MM.1S (cell line): Measurements from ENCODE around the gene SPAG16.
"Not testable (repeated sequence)": the region's sequence is repeated elsewhere in the genome, so short reads cannot be mapped to it uniquely, and the experiment has no call there.

Experiments
- DNase-seq: peaks from one replicate; pipeline ENCODE4 v3.0.0-alpha.2; 2015
- H2AFZ ChIP-seq: fragments of 300-600 bp; sonication (generic); 2 replicates; pipeline ENCODE4 v1.6.0; 2016; ENCODE audit warnings: antibody characterized with exemption, low read length
- H3F3A ChIP-seq: fragments of 300-600 bp; sonication (generic); 2 replicates; pipeline ENCODE4 v1.6.1; 2016; ENCODE audit warnings: mild to moderate bottlenecking, antibody characterized with exemption, low read length, moderate library complexity, mixed read lengths; ENCODE audit not compliant: insufficient read depth
- H3K27ac ChIP-seq: fragments of 300-600 bp; sonication (generic); 2 replicates; pipeline ENCODE4 v1.5.1; 2016; ENCODE audit warnings: mild to moderate bottlenecking, low read length
- H3K27me3 ChIP-seq: fragments of 300-600 bp; sonication (generic); replicated peaks from 2 replicates; pipeline ENCODE4 v1.6.0; 2016; ENCODE audit warnings: low read length; ENCODE audit not compliant: insufficient read depth
- H3K36me3 ChIP-seq: fragments of 300-600 bp; sonication (generic); replicated peaks from 2 replicates; pipeline ENCODE4 v1.6.1; 2016; ENCODE audit warnings: mild to moderate bottlenecking, low read length, mixed read lengths; ENCODE audit not compliant: insufficient read depth
- H3K4me1 ChIP-seq: fragments of 300-600 bp; sonication (generic); 2 replicates; pipeline ENCODE4 v1.6.1; 2016; ENCODE audit warnings: low read length, mixed read lengths
- H3K4me2 ChIP-seq: fragments of 300-600 bp; sonication (generic); 2 replicates; pipeline ENCODE4 v1.6.0; 2016; ENCODE audit warnings: low read depth, low read length
- H3K4me3 ChIP-seq: fragments of 300-600 bp; sonication (generic); 2 replicates; pipeline ENCODE4 v1.5.1; 2016; ENCODE audit warnings: low read length, mixed read lengths
- H3K79me2 ChIP-seq: fragments of 300-600 bp; sonication (generic); 2 replicates; pipeline ENCODE4 v1.6.1; 2016; ENCODE audit warnings: mixed run types, low read length, mixed read lengths
- H3K9ac ChIP-seq: fragments of 300-600 bp; sonication (generic); 2 replicates; pipeline ENCODE4 v1.6.1; 2016; ENCODE audit warnings: low read length, mixed read lengths
- H3K9me2 ChIP-seq: fragments of 300-600 bp; sonication (generic); replicated peaks from 2 replicates; pipeline ENCODE4 v1.6.1; 2016; ENCODE audit warnings: mild to moderate bottlenecking, low read length, mixed read lengths; ENCODE audit not compliant: insufficient read depth
- H3K9me3 ChIP-seq: fragments of 300-600 bp; sonication (generic); replicated peaks from 2 replicates; pipeline ENCODE4 v1.6.1; 2016; ENCODE audit warnings: mild to moderate bottlenecking, low read length, mixed read lengths; ENCODE audit not compliant: insufficient read depth
- H4K20me1 ChIP-seq: fragments of 300-600 bp; sonication (generic); 2 replicates; pipeline ENCODE4 v1.6.1; 2016; ENCODE audit warnings: mild to moderate bottlenecking, low read length, moderate library complexity, mixed read lengths; ENCODE audit not compliant: insufficient read depth
- EZH2 ChIP-seq: fragments of 300-600 bp; sonication (generic); optimal IDR thresholded peaks from 2 replicates; pipeline ENCODE3; 2017; ENCODE audit warnings: low read depth, mild to moderate bottlenecking, antibody characterized with exemption, low read length, mixed read lengths
- EZH2phosphoT487 ChIP-seq: fragments of 300-600 bp; sonication (generic); IDR thresholded peaks from 2 replicates; pipeline ENCODE4 v1.6.1; 2018; ENCODE audit warnings: antibody characterized with exemption, low read length
- TF ChIP-seq, protein P1 (sequence below): fragments of 300-600 bp; sonication (generic); IDR thresholded peaks from 2 replicates; pipeline ENCODE4 v1.5.1; 2016; ENCODE audit warnings: antibody characterized with exemption, low read length, mixed read lengths

SPAG16 gene

DNA sequence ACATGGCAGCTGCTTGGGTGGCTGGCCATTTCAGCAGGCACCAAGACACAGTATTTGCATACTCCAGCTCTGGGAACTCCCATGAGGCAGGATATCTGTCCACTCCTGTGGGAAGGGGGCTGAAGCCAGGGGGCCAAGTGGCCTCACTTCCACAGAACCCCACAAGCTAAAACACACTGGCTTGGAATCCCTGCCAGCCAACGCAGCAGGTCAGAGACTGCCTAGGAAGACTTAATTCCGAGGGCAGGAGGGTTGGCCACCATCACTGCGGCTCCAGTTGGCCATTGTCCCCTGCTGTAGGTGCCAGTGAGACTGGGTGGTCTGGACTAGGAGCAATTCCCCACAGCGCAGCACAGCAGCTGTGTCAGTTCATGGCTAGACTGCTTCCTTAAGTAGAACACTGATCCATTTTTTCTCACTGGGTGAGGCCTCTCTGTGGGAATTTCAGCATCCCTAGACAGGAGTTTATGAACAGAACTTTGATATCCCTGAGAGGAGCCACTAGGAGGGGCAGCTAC is 52.0 kb downstream of the SPAG16 start:
- H2AFZ ChIP-seq = no peak overlapping the region
- H3K4me3 ChIP-seq = no peak overlapping the region
- no peak overlapping the region for H3K27ac ChIP-seq
- DNase-seq = no peak
- no peaks in the 10 kb centered on the region for H3F3A ChIP-seq
- H3K27me3 ChIP-seq = no peaks in the 10 kb centered on the region
- no peaks in the 10 kb centered on the region for H3K4me1 ChIP-seq
- no peaks in the 10 kb centered on the region for H4K20me1 ChIP-seq
- no peak overlapping the region for H3K4me2 ChIP-seq
- no peaks in the 10 kb centered on the region for H3K9me3 ChIP-seq
- H3K36me3 ChIP-seq = no peaks in the 10 kb centered on the region
- no peak overlapping the region for H3K9ac ChIP-seq
- H3K79me2 ChIP-seq = no peaks in the 10 kb centered on the region
- TF ChIP-seq, protein P1, sequence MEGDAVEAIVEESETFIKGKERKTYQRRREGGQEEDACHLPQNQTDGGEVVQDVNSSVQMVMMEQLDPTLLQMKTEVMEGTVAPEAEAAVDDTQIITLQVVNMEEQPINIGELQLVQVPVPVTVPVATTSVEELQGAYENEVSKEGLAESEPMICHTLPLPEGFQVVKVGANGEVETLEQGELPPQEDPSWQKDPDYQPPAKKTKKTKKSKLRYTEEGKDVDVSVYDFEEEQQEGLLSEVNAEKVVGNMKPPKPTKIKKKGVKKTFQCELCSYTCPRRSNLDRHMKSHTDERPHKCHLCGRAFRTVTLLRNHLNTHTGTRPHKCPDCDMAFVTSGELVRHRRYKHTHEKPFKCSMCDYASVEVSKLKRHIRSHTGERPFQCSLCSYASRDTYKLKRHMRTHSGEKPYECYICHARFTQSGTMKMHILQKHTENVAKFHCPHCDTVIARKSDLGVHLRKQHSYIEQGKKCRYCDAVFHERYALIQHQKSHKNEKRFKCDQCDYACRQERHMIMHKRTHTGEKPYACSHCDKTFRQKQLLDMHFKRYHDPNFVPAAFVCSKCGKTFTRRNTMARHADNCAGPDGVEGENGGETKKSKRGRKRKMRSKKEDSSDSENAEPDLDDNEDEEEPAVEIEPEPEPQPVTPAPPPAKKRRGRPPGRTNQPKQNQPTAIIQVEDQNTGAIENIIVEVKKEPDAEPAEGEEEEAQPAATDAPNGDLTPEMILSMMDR = no peak
- no peak for TF ChIP-seq EZH2
- no peak for TF ChIP-seq EZH2phosphoT487
- no peaks in the 10 kb centered on the region for H3K9me2 ChIP-seq

DNA sequence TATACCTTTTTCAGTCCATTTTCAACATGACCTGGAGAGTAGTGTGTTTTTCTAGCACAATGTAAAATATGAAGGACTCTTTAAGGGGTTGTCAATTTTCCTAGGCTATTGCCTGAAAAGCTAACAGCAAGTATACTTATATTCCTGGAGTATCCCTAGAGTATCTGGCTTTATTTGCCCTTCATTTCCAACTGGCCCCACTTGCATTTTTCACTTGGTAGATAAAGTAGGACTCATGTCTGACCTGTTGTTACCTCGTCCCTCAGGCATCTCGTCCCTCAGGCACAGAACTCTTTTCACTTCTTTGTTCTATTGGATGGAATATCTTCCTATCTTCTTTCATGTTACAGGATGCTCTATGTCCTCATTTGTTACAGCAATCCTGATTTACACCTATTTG is 69.2 kb downstream of the SPAG16 start:
- Histone ChIP-seq H3K4me2 (no peak overlapping the region), H3K27me3 (no peaks in the 10 kb centered on the region), H4K20me1 (no peaks in the 10 kb centered on the region), H2AFZ (no peak overlapping the region), H3K4me3 (no peak overlapping the region), H3F3A (no peaks in the 10 kb centered on the region), H3K9ac (no peak overlapping the region), H3K27ac (no peak overlapping the region), H3K9me3 (no peaks in the 10 kb centered on the region), H3K36me3 (no peaks in the 10 kb centered on the region), H3K4me1 (no peaks in the 10 kb centered on the region), H3K79me2 (no peaks in the 10 kb centered on the region), H3K9me2 (no peaks in the 10 kb centered on the region)
- TF ChIP-seq EZH2 (no peak), EZH2phosphoT487 (no peak)
- TF ChIP-seq, protein P1 = no peak
- no peak for DNase-seq

DNA sequence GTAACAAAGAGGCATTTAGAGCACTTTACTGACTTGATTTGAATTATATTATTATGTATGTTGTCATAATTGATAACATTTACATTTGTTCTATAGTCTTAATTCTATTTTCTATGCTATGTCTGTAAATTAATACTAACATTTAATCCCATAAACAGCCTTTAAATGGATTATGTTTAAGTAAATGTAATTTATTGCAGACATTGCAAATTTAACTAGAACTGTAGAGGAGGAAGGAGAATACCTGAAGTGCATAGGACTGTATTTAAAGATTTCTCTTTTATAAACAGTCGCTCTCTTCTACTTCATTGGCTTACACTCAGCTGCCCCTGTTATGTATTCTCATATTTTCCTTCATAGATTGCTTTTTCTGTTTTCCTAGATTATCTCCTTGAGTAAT is 92.4 kb downstream of the SPAG16 start:
- Histone ChIP-seq H3K9me2 (no peaks in the 10 kb centered on the region), H3K4me3 (no peak overlapping the region), H3K4me2 (no peak overlapping the region), H3K27ac (no peak overlapping the region), H3K79me2 (no peaks in the 10 kb centered on the region), H3F3A (no peaks in the 10 kb centered on the region), H3K9me3 (no peaks in the 10 kb centered on the region), H4K20me1 (no peaks in the 10 kb centered on the region), H3K4me1 (no peaks in the 10 kb centered on the region), H3K27me3 (no peaks in the 10 kb centered on the region), H2AFZ (no peak overlapping the region), H3K9ac (no peak overlapping the region), H3K36me3 (no peaks in the 10 kb centered on the region)
- no peak for DNase-seq
- TF ChIP-seq, protein P1 = no peak
- TF ChIP-seq EZH2 (no peak), EZH2phosphoT487 (no peak)

DNA sequence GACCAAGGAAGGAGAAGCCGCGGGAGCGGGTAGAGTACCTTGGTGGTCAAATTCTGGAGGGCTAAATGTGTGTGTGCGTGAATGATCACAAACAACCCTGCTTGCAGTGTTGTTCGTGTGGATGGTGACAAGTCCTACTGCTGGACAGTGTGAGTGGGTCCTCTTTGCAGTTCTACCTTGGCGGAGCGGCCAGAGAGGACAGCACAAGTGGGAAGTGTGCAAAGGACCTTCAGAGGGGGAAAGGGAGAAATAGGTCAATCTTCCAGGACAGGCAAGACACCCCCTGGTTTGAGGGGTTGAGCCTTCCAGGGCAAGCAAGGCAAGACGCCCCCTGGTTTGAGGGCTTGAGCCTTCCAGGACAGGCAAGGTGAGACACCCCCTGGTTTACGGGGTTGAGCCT is 122.8 kb downstream of the SPAG16 start:
- not testable (repeated sequence) for H2AFZ ChIP-seq, H3F3A ChIP-seq, H3K36me3 ChIP-seq, DNase-seq, H3K9me3 ChIP-seq, H3K27me3 ChIP-seq, H3K79me2 ChIP-seq, H3K4me2 ChIP-seq, H3K4me1 ChIP-seq, H3K9ac ChIP-seq, H3K4me3 ChIP-seq, H3K9me2 ChIP-seq, H3K27ac ChIP-seq, H4K20me1 ChIP-seq

DNA sequence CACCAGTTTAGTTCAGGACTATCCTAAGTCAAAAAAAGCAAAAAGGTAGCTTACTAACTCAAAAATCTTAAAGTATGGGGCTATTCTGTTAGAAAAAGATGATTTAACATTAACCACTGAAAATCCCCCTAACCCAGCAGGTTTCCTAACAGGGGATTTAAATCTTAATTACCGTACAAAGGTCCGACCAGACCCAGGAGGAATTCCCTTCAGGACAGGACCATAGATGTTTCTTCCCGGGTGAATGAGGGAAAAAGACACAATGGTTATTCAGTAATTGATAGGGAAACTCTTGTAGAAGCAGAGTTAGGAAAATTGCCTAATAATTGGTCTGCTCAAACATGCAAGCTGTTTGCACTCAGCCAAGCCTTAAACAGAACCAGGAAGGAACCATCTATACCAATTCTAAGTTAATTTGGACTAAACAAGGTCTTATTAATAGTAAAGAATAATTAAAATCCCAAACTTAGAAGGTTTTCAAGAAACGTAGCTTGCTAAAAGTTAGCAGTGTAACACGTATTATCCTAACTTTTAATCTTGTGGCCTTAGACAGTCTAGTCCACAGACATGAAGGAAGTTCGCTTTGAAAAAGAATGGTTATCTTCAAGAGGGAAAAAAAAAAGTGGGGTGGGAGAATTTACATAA is 124.3 kb downstream of the SPAG16 start:
- H3K9me2 ChIP-seq, H3K9me3 ChIP-seq, H3K36me3 ChIP-seq, H3K79me2 ChIP-seq, H3K4me3 ChIP-seq, H4K20me1 ChIP-seq, H3K4me2 ChIP-seq, H2AFZ ChIP-seq, H3K4me1 ChIP-seq, H3F3A ChIP-seq, DNase-seq, H3K27ac ChIP-seq, H3K9ac ChIP-seq, H3K27me3 ChIP-seq: not testable (repeated sequence)

DNA sequence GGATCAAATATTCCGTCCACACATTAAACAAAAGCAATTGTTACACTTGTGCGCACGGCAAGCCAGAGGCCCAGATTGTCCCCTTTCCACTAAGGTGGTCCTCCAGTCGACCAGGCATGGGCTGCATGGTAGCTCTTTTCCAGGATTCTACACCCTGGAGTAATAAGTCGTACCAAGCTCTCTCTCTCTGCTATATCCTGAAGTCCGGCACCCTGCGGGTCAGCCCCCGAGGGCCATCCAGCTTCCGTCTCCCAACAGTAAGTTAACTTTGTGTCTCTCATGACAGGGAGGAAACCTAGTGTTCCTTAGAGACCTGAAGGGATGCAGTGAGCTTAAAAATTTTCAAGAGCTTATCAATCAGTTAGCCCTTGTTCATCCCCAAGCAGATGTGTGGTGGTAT is 126.4 kb downstream of the SPAG16 start:
- H3K9ac ChIP-seq, H3K9me2 ChIP-seq, H3K79me2 ChIP-seq, H3K27ac ChIP-seq, H3K27me3 ChIP-seq, H3K4me1 ChIP-seq, H3F3A ChIP-seq, DNase-seq, H3K36me3 ChIP-seq, H3K9me3 ChIP-seq, H4K20me1 ChIP-seq, H3K4me2 ChIP-seq, H2AFZ ChIP-seq, H3K4me3 ChIP-seq: not testable (repeated sequence)
